ENCODE measurements around the gene INO80D. TPM values are rescaled to one million over a fixed set of nuclear protein-coding genes. Genes with fewer than 3 reads are reported as not detected.

Gene INO80D
- total and polyA plus RNA-seq, 11 donors = 2.9 to 21.7 (median 14.7) TPM

- no peak for DNase-seq
- Histone ChIP-seq H3K36me3 (peaks cover 0 to 14% (median 4%) of the 10 kb centered on the region in 9 donors), H3K4me1 (peaks cover 0 to 37% (median 19%) of the 10 kb centered on the region in 12 donors), H3K27ac (peak overlapping the region; percentile 94 to 100 (median 99)), H3K9me3 (no peaks in the 10 kb centered on the region), H3K27me3 (no peaks in the 10 kb centered on the region), H3K4me3 (peak overlapping the region; percentile 72 to 95 (median 90))
- ATAC-seq = no peak
- TF ChIP-seq CTCF (IDR thresholded peaks at IDR 0.05) (no peak), POLR2A (IDR thresholded peaks at IDR 0.05) (no peak)
- intact Hi-C loops (cut with DNase I) = loop anchor here in 2 of 10 donors (5.0 kb wide), 1 partner anchor 70 kb away; the partner anchor contains the start of genes EEF1B2 (in 2 of the 2) and NDUFS1 (in 2 of the 2)
- 1 to 4% (median 2%) methylated on average over 4 of the region's 4 CpGs for WGBS, 4 donors
These were observed 859 bp upstream of the INO80D start for GRCh38 chr2:206086716-206087350.

GRCh38 chr2:206084870-206085741 lies 868 bp downstream of the INO80D start:
- H3K36me3 ChIP-seq = peaks cover 0 to 6% (median 0%) of the 10 kb centered on the region in 9 donors
- H3K9me3 ChIP-seq = no peaks in the 10 kb centered on the region
- H3K27me3 ChIP-seq = no peaks in the 10 kb centered on the region
- DNase-seq = peak; percentile 38 to 69 (median 42)
- no peak for TF ChIP-seq CTCF (IDR thresholded peaks at IDR 0.05)
- TF ChIP-seq POLR2A (IDR thresholded peaks at IDR 0.05) = no peak
- ATAC-seq = peak; percentile 31 to 46 (median 38)
- H3K4me1 ChIP-seq = peaks cover 0 to 37% (median 19%) of the 10 kb centered on the region in 12 donors
- WGBS, 4 donors = 0 to 3% (median 1%) methylated on average over 12 to 88 of the region's 88 CpGs
- intact Hi-C loops (cut with DNase I) = loop anchor here in 3 of 10 donors (2.0 to 5.0 kb wide), 2 partner anchors 72 to 74 kb away; partner anchors contain the start of genes EEF1B2 (in 3 of the 3) and NDUFS1 (in 3 of the 3)
- peak overlapping the region; percentile 94 to 100 (median 99) for H3K27ac ChIP-seq
- H3K4me3 ChIP-seq = peak overlapping the region; percentile 72 to 95 (median 90)

- peak; percentile 62 to 84 (median 79) for DNase-seq
- Histone ChIP-seq H3K4me1 (peaks cover 0 to 37% (median 22%) of the 10 kb centered on the region in 12 donors), H3K4me3 (peak overlapping the region; percentile 72 to 95 (median 90)), H3K27ac (peak overlapping the region; percentile 94 to 100 (median 99)), H3K9me3 (no peaks in the 10 kb centered on the region), H3K36me3 (no peaks in the 10 kb centered on the region), H3K27me3 (no peaks in the 10 kb centered on the region)
- peak in 1 of 12 donors; percentile 2 for TF ChIP-seq CTCF (IDR thresholded peaks at IDR 0.05)
- TF ChIP-seq POLR2A (IDR thresholded peaks at IDR 0.05) = peak in 1 of 2 donors; percentile 80
- 0 to 1% (median 1%) methylated on average over 9 to 10 of the region's 10 CpGs for WGBS, 4 donors
- intact Hi-C loops (cut with DNase I) = loop anchor here in 1 of 10 donors (2.0 kb wide), 1 partner anchor 74 kb away; the partner anchor contains the start of genes EEF1B2 and NDUFS1
- ATAC-seq = peak; percentile 64 to 84 (median 70)
These were observed 1.5 kb downstream of the INO80D start for GRCh38 chr2:206084439-206084869.

Measured in heart left ventricle (tissue), 16 donors.